WTC11 (cell line): ENCODE data around the gene PPM1G. TPM values are rescaled to one million over a fixed set of nuclear protein-coding genes. Genes with fewer than 3 reads are reported as not detected.
A peak's percentile ranks its signal among the peaks of the same experiment; 100 is the strongest.

Experiments used
- ATAC-seq: fragments of 200-7000 bp; cut with Tn5 transposase; 2 replicates; pipeline ENCODE4 v1.10.0; 2021; ENCODE audit warnings: mild to moderate bottlenecking, moderate library complexity
- CTCF ChIA-PET: fragments of 300-600 bp; sonication (Branson Sonifier 250); formaldehyde crosslinking; loops from one replicate; lab custom pipeline; 2021; ENCODE audit warnings: antibody characterized with exemption; lab: Charles Lee
- POLR2A ChIA-PET: fragments of 350-600 bp; sonication (Branson Sonifier 250); formaldehyde crosslinking; loops from one replicate; lab custom pipeline; 2021; ENCODE audit warnings: antibody characterized with exemption; lab: Charles Lee
- DNase-seq: peaks from one replicate; pipeline ENCODE4 v3.0.0; 2021; ENCODE audit warnings: low spot score
- H3K27ac Mint-ChIP-seq: 2 replicates; pipeline ENCODE4 v1.8.0; 2021; ENCODE audit warnings: mixed read lengths
- H3K27me3 Mint-ChIP-seq: 2 replicates; pipeline ENCODE4 v1.8.0; 2021; ENCODE audit warnings: low read depth, mild to moderate bottlenecking, moderate library complexity, mixed read lengths
- H3K36me3 Mint-ChIP-seq: 2 replicates; pipeline ENCODE4 v1.8.0; 2021; ENCODE audit warnings: mixed read lengths
- H3K4me1 Mint-ChIP-seq: 2 replicates; pipeline ENCODE4 v1.8.0; 2022; ENCODE audit warnings: mixed read lengths
- H3K4me3 Mint-ChIP-seq: 2 replicates; pipeline ENCODE4 v1.8.0; 2021; ENCODE audit warnings: mild to moderate bottlenecking, moderate library complexity, mixed read lengths
- H3K9me3 Mint-ChIP-seq: 2 replicates; pipeline ENCODE4 v1.8.0; 2021; ENCODE audit warnings: mixed read lengths
- CREM ChIP-seq: sonication (generic); formaldehyde crosslinking; IDR thresholded peaks from 2 replicates; pipeline ENCODE4 v1.8.1; 2022; ENCODE audit warnings: mild to moderate bottlenecking, missing genetic modification reagents, moderate library complexity
- GTF2I ChIP-seq: fragments of 250-450 bp; sonication (Bioruptor Pico); conservative IDR thresholded peaks from 2 replicates; pipeline ENCODE4 v1.4.0; 2021; ENCODE audit warnings: mild to moderate bottlenecking
- IRF2 ChIP-seq: sonication (generic); formaldehyde crosslinking; IDR thresholded peaks from 2 replicates; pipeline ENCODE4 v1.8.0; 2022; ENCODE audit warnings: low read depth, missing genetic modification reagents, borderline replicate concordance
- MXD4 ChIP-seq: fragments of 250-450 bp; sonication (Bioruptor Pico); IDR thresholded peaks from 2 replicates; pipeline ENCODE4 v1.8.0; 2021; ENCODE audit warnings: mild to moderate bottlenecking, moderate library complexity, borderline replicate concordance
- NR2C2 ChIP-seq: sonication (generic); formaldehyde crosslinking; IDR thresholded peaks from 2 replicates; pipeline ENCODE4 v1.8.0; 2022; ENCODE audit warnings: mild to moderate bottlenecking, missing genetic modification reagents
- RORB ChIP-seq: fragments of 250-450 bp; sonication (Bioruptor Pico); IDR thresholded peaks from 2 replicates; pipeline ENCODE4 v1.9.0; 2021; ENCODE audit warnings: mild to moderate bottlenecking
- ZNF232 ChIP-seq: sonication (generic); formaldehyde crosslinking; IDR thresholded peaks from 2 replicates; pipeline ENCODE4 v1.8.0; 2022; ENCODE audit warnings: mild to moderate bottlenecking, missing genetic modification reagents
- ZNF416 ChIP-seq: fragments of 250-450 bp; sonication (Bioruptor Pico); IDR thresholded peaks from 2 replicates; pipeline ENCODE4 v1.9.0; 2021; ENCODE audit warnings: mild to moderate bottlenecking, inconsistent platforms
- total RNA-seq: library from RNA; stranded (reverse); gene quantifications from 3 replicates; pipeline ENCODE4 v1.2.3, GENCODE V29; 2021
- TF ChIP-seq, protein P1 (sequence below): sonication (generic); formaldehyde crosslinking; IDR thresholded peaks from 2 replicates; pipeline ENCODE4 v1.8.1; 2022; ENCODE audit warnings: low read depth, missing genetic modification reagents, borderline replicate concordance
- TF ChIP-seq, protein P2 (sequence below): sonication (generic); formaldehyde crosslinking; IDR thresholded peaks from 2 replicates; pipeline ENCODE4 v1.8.0; 2023; ENCODE audit warnings: missing genetic modification reagents, mild to moderate bottlenecking, borderline replicate concordance
- TF ChIP-seq, protein P3 (sequence below): sonication (generic); formaldehyde crosslinking; IDR thresholded peaks from 2 replicates; pipeline ENCODE4 v1.8.1; 2022; ENCODE audit warnings: missing genetic modification reagents, borderline replicate concordance
- TF ChIP-seq, protein P4 (sequence below): sonication (generic); formaldehyde crosslinking; IDR thresholded peaks from 2 replicates; pipeline ENCODE4 v1.8.1; 2023; ENCODE audit warnings: mild to moderate bottlenecking, missing genetic modification reagents, moderate library complexity
- TF ChIP-seq, protein P5 (sequence below): sonication (generic); formaldehyde crosslinking; IDR thresholded peaks from 2 replicates; pipeline ENCODE4 v1.8.0; 2022; ENCODE audit warnings: missing genetic modification reagents
- TF ChIP-seq, protein P6 (sequence below): sonication (generic); formaldehyde crosslinking; IDR thresholded peaks from 2 replicates; pipeline ENCODE4 v1.8.1; 2023; ENCODE audit warnings: mild to moderate bottlenecking, missing genetic modification reagents

PPM1G gene
- total RNA-seq, 1 experiment from 2014 or later, result 193 TPM

DNA sequence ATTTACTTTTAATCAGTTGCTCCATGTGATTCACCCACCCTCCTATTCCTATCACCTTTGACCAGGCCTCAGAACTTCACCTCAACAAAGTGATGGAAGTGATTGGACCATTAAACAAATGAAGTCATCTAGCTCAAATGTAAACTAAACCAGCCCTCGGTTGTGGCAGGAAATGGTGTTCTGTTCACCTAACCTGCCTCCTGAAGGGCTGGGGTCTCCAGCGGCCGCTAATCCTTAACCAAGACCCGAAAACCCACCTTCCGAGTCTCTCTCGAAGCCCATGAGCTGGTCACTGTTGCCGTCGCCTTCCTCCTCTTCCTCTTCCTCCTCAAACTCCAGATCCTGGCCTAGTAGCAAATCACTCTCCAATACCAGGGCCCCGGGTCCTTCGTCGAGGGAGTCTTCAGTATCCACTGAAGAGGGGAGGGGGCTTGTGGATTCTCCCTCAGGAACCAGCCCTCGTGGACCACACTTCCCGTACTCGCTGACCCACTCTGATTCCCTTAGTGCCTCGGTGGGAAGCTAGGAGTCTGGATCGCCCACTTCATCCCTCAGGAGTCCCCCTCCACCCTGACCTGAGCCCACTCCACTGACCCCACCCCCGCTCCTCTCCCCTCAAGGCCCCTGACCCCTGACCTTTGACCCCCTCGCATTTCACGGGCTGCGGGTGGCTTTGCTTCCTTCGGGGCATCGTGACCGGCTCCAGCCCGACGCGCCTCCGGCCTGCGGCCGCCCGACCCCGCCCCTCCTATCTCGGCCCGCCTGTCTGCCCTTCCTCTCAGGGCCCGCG, 29.4 kb downstream of the PPM1G start:
- peak overlapping the region; percentile 94 for H3K4me3 Mint-ChIP-seq
- no peak for DNase-seq
- no peaks in the 10 kb centered on the region; the same call in 1 of the 2 replicates for H3K27me3 Mint-ChIP-seq
- H3K4me1 Mint-ChIP-seq, result peaks cover 20% of the 10 kb centered on the region
- ChIA-PET POLR2A (interaction anchor here (1.0 to 1.5 kb wide), 6 partner anchors 9 to 249 kb away, joined by 3 to 9 read pairs (median 4); partner anchors contain the start of genes CCDC121, GPN1, GTF3C2 and NRBP1), CTCF (interaction anchor here (0.6 to 3.1 kb wide), 10 partner anchors 8 to 303 kb away, joined by 3 to 15 read pairs (median 4); partner anchors contain the start of genes EIF2B4, GTF3C2 and PPM1G)
- no peaks in the 10 kb centered on the region for H3K9me3 Mint-ChIP-seq
- H3K27ac Mint-ChIP-seq, result peak overlapping the region; percentile 96
- no peak for ATAC-seq
- TF ChIP-seq, protein P1, sequence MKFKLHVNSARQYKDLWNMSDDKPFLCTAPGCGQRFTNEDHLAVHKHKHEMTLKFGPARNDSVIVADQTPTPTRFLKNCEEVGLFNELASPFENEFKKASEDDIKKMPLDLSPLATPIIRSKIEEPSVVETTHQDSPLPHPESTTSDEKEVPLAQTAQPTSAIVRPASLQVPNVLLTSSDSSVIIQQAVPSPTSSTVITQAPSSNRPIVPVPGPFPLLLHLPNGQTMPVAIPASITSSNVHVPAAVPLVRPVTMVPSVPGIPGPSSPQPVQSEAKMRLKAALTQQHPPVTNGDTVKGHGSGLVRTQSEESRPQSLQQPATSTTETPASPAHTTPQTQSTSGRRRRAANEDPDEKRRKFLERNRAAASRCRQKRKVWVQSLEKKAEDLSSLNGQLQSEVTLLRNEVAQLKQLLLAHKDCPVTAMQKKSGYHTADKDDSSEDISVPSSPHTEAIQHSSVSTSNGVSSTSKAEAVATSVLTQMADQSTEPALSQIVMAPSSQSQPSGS (CRISPR knock-in tag), result no peak
- TF ChIP-seq, protein P2, sequence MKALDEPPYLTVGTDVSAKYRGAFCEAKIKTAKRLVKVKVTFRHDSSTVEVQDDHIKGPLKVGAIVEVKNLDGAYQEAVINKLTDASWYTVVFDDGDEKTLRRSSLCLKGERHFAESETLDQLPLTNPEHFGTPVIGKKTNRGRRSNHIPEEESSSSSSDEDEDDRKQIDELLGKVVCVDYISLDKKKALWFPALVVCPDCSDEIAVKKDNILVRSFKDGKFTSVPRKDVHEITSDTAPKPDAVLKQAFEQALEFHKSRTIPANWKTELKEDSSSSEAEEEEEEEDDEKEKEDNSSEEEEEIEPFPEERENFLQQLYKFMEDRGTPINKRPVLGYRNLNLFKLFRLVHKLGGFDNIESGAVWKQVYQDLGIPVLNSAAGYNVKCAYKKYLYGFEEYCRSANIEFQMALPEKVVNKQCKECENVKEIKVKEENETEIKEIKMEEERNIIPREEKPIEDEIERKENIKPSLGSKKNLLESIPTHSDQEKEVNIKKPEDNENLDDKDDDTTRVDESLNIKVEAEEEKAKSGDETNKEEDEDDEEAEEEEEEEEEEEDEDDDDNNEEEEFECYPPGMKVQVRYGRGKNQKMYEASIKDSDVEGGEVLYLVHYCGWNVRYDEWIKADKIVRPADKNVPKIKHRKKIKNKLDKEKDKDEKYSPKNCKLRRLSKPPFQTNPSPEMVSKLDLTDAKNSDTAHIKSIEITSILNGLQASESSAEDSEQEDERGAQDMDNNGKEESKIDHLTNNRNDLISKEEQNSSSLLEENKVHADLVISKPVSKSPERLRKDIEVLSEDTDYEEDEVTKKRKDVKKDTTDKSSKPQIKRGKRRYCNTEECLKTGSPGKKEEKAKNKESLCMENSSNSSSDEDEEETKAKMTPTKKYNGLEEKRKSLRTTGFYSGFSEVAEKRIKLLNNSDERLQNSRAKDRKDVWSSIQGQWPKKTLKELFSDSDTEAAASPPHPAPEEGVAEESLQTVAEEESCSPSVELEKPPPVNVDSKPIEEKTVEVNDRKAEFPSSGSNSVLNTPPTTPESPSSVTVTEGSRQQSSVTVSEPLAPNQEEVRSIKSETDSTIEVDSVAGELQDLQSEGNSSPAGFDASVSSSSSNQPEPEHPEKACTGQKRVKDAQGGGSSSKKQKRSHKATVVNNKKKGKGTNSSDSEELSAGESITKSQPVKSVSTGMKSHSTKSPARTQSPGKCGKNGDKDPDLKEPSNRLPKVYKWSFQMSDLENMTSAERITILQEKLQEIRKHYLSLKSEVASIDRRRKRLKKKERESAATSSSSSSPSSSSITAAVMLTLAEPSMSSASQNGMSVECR (CRISPR knock-in tag), result peak; percentile 25; the same call in 1 of the 2 replicates
- TF ChIP-seq NR2C2 (CRISPR knock-in tag) (0 out of 2 replicates have a peak, but pooled peaks have one; percentile 64), ZNF232 (0 out of 2 replicates have a peak, but pooled peaks have one; percentile 19)
- H3K36me3 Mint-ChIP-seq, result peaks cover 62% of the 10 kb centered on the region

DNA sequence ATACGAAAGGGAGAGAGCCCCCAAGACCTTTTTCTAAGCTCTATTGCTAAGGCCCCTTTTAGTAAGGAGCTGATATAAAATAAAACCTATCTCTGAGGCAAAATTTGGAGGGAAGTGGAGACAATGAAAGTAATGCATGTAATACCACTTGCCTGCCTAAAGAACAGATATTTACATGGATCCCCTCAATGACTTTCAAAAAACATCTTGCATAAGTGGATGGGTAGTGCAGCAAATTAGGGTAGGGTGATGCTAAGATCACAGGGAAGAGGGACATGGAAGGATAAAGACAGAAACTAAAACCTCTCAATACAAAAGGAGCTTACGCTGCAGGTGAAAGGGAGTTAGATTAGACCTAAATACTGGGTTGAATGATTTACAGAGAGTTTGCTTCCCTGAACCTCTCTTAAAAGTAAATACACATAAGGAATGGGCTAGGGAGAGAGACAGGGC, 30.0 kb downstream of the PPM1G start:
- H3K9me3 Mint-ChIP-seq, result no peaks in the 10 kb centered on the region
- ATAC-seq (no peak), DNase-seq (no peak)
- no peaks in the 10 kb centered on the region; the same call in 1 of the 2 replicates for H3K27me3 Mint-ChIP-seq
- peaks cover 20% of the 10 kb centered on the region for H3K4me1 Mint-ChIP-seq
- peaks cover 62% of the 10 kb centered on the region for H3K36me3 Mint-ChIP-seq
- ChIA-PET CTCF (interaction anchor here (0.6 to 3.1 kb wide), 7 partner anchors 10 to 304 kb away, joined by 3 to 15 read pairs (median 4); partner anchors contain the start of genes EIF2B4 and PPM1G), POLR2A (interaction anchor here (1.4 kb wide), 2 partner anchors 8 to 22 kb away, joined by 5 to 9 read pairs; partner anchors contain the start of genes GTF3C2 and SNX17)
- H3K4me3 Mint-ChIP-seq, result peak overlapping the region; percentile 94
- H3K27ac Mint-ChIP-seq, result peak overlapping the region; percentile 96
- TF ChIP-seq, protein P3, sequence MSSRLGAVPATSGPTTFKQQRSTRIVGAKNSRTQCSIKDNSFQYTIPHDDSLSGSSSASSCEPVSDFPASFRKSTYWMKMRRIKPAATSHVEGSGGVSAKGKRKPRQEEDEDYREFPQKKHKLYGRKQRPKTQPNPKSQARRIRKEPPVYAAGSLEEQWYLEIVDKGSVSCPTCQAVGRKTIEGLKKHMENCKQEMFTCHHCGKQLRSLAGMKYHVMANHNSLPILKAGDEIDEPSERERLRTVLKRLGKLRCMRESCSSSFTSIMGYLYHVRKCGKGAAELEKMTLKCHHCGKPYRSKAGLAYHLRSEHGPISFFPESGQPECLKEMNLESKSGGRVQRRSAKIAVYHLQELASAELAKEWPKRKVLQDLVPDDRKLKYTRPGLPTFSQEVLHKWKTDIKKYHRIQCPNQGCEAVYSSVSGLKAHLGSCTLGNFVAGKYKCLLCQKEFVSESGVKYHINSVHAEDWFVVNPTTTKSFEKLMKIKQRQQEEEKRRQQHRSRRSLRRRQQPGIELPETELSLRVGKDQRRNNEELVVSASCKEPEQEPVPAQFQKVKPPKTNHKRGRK (CRISPR knock-in tag), result no peak
- TF ChIP-seq CREM (CRISPR knock-in tag) (no peak), IRF2 (CRISPR knock-in tag) (no peak), MXD4 (CRISPR knock-in tag) (no peak), RORB (no peak), ZNF416 (no peak), GTF2I (CRISPR knock-in tag) (no peak)
- TF ChIP-seq, protein P4, sequence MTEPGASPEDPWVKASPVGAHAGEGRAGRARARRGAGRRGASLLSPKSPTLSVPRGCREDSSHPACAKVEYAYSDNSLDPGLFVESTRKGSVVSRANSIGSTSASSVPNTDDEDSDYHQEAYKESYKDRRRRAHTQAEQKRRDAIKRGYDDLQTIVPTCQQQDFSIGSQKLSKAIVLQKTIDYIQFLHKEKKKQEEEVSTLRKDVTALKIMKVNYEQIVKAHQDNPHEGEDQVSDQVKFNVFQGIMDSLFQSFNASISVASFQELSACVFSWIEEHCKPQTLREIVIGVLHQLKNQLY, result no peak
- TF ChIP-seq, protein P5, sequence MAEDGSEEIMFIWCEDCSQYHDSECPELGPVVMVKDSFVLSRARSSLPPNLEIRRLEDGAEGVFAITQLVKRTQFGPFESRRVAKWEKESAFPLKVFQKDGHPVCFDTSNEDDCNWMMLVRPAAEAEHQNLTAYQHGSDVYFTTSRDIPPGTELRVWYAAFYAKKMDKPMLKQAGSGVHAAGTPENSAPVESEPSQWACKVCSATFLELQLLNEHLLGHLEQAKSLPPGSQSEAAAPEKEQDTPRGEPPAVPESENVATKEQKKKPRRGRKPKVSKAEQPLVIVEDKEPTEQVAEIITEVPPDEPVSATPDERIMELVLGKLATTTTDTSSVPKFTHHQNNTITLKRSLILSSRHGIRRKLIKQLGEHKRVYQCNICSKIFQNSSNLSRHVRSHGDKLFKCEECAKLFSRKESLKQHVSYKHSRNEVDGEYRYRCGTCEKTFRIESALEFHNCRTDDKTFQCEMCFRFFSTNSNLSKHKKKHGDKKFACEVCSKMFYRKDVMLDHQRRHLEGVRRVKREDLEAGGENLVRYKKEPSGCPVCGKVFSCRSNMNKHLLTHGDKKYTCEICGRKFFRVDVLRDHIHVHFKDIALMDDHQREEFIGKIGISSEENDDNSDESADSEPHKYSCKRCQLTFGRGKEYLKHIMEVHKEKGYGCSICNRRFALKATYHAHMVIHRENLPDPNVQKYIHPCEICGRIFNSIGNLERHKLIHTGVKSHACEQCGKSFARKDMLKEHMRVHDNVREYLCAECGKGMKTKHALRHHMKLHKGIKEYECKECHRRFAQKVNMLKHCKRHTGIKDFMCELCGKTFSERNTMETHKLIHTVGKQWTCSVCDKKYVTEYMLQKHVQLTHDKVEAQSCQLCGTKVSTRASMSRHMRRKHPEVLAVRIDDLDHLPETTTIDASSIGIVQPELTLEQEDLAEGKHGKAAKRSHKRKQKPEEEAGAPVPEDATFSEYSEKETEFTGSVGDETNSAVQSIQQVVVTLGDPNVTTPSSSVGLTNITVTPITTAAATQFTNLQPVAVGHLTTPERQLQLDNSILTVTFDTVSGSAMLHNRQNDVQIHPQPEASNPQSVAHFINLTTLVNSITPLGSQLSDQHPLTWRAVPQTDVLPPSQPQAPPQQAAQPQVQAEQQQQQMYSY (CRISPR knock-in tag), result no peak
- TF ChIP-seq, protein P6, sequence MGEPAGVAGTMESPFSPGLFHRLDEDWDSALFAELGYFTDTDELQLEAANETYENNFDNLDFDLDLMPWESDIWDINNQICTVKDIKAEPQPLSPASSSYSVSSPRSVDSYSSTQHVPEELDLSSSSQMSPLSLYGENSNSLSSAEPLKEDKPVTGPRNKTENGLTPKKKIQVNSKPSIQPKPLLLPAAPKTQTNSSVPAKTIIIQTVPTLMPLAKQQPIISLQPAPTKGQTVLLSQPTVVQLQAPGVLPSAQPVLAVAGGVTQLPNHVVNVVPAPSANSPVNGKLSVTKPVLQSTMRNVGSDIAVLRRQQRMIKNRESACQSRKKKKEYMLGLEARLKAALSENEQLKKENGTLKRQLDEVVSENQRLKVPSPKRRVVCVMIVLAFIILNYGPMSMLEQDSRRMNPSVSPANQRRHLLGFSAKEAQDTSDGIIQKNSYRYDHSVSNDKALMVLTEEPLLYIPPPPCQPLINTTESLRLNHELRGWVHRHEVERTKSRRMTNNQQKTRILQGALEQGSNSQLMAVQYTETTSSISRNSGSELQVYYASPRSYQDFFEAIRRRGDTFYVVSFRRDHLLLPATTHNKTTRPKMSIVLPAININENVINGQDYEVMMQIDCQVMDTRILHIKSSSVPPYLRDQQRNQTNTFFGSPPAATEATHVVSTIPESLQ (CRISPR knock-in tag), result no peak
